Activated CD4-positive, alpha-beta T cell treated with anti-CD3 and anti-CD28 coated beads, Interleukin-10, Interleukin-2, amounts not matched to agents 100 ng/mL and 50 ng/mL, durations not matched to agents 16 hours and 8 hours (primary cell): ENCODE measurements around the gene MBNL3.
"Not testable (repeated sequence)": the region's sequence is repeated elsewhere in the genome, so short reads cannot be mapped to it uniquely, and the experiment has no call there.

Experiments
- DNase-seq: peaks from one replicate; pipeline ENCODE4 v3.0.0-alpha.2; 2020

The MBNL3 gene

DNA sequence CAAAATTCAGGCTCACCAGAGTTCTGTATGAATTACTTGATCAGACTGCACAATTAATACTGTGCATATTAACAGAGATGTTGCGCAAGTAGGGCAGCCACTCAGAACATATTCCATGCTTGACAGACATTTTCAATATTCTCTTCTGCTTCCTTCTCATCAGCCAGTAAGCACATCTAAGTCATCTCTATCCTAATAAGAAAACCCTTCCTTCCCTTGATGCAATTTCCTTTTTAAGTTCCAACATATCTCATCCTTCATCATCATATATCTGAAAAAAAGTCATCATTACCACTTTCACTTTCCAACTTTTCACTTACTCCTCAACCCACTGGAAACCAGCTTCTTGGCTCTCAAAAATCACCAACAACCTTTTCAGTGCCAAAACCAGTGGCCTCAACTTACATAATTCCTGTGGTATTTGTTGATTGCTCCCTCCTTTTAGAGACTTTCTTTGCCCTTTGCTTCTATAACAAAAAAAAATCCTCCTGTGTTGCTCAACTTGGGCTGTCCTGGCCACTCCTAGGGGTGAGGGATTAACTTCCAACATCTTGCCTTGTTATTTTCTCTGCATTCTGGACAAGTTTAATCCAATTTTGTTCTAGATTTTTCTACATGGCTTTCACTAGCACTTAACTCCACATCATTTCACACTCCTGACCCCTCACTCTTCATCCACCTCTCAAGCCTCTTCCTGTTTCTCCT, 14.1 kb downstream of the MBNL3 start:
- DNase-seq, result no peak

DNA sequence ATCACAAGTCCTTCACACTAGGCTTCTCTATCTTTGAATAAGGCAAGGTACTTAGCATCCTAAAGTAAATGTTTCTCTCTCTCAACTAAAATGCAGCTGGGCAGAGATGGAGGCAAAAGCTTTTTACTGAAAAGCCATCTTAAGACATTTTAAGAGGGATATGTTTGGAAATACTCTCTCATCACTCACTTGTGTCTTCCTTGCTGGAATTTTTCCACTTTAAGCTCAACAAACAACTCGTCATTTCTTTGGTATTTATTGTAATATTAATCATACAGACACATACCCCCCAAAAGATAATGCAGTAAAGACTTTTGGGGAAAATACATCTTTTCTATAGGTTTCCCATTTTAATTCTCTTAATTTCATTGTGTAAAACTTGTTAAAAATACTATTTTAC, 16.4 kb downstream of the MBNL3 start:
- DNase-seq, result no peak

DNA sequence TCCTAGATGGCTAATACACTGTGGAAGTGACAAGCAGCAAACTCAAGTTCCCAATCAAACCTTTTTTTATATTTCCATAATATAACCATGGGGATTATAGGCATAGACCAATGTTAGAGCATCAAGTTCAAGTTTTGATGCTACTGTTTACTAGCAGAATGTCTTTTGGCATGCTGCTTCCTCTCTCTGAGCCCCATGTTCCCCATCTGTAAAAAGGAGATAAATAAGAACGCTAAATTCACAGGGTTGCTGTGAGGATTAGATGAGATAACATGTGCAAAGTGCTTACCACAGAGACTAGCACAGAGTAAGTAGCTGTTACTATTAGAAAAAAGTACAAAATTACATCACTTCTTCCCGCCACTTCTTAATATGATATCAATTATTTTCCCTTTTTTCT, 18.0 kb downstream of the MBNL3 start:
- DNase-seq, result no peak

DNA sequence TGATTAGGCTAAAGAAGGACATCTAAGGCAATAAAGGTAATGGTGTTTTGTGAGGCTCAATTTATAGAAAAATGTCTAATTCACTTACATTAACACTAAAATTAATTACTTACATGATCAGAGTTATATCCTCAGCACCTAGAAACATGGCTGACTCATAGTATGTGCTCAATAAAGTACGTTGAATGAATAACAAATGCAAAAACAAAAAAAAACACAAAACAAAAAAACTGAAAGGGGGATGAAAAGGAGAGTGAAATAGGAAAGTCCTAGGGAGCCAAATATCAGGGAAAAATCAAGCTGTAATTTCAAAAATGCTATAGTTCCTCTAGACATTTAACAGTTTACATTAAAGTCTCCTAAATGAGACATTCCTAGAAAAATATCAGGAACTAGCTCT, 18.7 kb downstream of the MBNL3 start:
- no peak for DNase-seq

DNA sequence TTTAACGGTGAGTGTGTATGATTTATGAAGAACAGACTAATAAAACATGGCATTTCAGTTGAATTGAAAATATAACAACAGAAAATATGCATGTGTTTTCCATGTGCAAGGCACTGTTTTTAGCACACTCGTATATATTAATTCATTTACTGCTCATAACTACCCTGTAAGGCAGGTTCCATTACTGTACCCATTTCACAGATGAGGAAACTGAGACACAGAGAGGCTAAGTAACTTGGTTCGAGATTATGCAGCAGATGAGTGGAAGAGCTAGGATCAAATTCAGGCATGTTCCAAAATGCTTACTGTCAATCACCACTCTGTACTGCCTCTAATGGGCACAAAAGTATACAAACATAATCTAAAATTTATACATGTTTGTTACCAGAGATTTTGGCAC, 20.4 kb downstream of the MBNL3 start:
- no peak for DNase-seq

DNA sequence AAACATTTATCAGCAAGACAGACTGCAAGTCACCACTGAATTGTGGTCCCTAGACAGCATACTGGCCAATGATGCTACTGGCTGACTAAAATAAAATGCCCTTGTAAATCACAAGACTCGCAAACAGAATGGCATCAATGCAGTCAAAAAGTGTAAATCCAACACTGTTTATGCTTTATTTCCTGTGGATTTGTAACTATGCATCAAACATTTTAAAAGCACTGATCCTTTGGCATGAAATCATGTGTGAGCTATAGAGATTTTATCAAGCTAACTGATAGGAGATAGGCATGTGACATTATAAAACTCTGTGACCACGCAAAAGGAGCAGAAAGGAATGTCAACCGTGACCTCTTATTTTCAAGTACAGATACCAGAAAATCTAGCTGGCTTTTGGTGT, 20.8 kb downstream of the MBNL3 start:
- DNase-seq, result no peak

DNA sequence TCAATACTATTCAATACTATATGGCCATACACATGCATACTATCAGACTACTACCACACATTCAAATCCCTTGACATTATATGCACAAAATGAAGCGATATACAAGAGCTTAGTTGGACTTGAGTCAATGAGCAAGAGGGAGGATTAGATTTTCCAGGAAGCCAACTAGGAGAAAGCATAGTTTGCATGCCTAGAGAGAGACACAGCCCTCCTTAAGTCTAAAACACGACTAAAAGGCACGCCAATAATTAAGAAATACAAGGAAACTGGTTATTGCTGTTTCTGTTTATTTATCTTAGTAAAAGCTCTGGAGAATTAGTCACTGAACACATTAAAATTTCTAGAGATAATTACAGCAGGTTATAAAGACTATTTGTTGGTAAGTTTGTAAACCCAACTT, 21.8 kb downstream of the MBNL3 start:
- DNase-seq, result no peak

DNA sequence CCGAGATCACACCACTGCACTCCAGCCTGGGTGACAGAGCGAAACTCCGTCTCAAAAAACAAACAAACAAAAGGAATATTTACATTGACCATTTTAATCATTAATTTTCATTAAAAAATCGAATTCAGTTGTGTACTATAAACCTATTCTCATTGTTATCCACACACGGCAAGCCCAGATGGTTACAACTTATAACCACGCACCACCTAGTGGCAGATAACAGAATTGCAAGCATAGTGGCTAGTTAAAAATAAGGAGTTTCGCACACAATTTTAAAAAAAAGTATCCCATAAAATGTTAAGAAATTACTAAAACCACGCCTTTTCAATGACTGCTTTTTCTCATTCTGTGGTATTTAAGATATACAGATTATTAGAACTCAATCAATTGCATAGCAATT, 25.4 kb downstream of the MBNL3 start:
- peak; percentile 35 for DNase-seq

DNA sequence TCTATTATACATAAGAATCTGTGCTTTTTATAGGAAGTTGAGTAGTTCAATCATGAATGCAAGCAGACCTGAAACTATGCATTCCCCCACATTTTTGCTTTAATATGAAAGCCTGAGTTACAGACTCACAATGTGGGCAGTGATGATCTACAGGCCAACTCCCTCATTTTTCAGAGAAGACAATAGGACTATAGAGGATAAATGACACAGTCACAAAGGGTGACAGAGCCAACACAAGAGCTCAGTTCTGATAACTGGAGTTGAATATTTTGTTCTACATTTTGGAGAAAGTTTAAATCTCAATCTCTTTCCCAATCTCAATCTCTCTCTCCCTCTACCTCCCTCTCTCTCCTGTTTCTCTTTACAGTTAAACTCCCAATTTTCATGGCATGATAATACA, 27.0 kb downstream of the MBNL3 start:
- DNase-seq, result no peak

DNA sequence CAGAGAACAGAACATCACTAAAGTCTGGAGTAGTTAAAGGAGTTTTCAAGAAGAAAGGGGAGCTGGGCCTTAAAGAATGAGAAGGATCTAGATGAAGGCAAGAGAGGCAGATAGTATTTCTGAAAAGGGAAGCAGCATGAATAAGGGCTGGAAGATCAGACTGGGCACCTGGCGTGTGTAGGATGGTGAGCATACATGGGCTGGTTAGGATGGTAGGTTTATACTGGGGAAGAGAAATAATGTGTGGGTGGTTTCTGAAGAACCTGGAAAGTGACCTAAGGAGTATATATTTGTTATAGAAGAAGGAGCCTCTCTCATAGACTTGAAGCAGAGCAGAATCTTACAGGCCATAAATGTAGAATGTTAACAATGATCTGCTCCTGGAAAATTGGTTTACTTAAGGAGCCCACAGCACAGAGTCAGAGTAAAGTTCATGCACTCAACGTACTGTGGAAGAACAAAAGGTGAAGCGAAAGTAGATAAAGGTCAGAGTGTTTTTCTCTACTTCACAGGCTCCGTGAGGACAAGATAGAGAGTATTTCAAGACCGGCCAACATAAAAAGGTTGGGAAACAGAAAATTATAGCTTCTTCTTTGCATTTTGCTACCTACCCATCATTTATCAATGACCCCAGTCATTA, 35.8 kb downstream of the MBNL3 start:
- no peak for DNase-seq

DNA sequence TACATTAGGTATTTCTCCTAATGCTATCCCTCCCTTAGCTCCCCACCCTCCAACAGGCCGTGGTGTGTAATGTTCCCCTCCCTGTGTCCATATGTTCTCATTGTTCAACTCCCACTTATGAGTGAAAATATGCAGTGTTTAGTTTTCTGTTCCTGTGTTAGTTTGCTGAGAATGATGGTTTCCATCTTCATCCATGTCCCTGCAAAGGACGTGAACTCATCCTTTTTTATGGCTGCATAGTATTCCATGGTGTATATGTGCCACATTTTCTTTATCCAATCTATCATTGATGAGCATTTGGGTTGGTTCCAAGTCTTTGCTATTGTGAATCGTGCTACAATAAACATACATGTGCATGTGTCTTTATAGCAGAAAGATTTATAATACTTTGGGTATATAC, 42.9 kb downstream of the MBNL3 start:
- DNase-seq, result not testable (repeated sequence)

DNA sequence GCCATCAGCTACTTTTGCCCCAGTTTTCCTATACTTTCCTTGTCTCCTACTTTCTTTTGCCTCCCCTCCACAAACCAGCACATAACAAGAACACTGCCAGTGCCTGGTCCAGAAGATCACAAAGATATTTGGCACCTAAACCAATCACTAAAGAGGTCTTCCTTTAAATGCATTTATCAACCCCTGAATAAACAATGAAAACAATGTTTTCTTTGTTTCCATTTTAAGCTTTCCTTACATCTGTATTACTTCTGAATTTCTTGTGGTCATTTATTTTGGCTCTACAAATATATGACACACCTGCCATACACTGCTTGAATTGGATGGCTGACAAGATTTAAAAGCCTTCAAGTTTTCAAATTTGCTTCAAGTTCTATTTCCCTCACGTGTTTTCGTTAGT, 43.9 kb downstream of the MBNL3 start:
- no peak for DNase-seq

DNA sequence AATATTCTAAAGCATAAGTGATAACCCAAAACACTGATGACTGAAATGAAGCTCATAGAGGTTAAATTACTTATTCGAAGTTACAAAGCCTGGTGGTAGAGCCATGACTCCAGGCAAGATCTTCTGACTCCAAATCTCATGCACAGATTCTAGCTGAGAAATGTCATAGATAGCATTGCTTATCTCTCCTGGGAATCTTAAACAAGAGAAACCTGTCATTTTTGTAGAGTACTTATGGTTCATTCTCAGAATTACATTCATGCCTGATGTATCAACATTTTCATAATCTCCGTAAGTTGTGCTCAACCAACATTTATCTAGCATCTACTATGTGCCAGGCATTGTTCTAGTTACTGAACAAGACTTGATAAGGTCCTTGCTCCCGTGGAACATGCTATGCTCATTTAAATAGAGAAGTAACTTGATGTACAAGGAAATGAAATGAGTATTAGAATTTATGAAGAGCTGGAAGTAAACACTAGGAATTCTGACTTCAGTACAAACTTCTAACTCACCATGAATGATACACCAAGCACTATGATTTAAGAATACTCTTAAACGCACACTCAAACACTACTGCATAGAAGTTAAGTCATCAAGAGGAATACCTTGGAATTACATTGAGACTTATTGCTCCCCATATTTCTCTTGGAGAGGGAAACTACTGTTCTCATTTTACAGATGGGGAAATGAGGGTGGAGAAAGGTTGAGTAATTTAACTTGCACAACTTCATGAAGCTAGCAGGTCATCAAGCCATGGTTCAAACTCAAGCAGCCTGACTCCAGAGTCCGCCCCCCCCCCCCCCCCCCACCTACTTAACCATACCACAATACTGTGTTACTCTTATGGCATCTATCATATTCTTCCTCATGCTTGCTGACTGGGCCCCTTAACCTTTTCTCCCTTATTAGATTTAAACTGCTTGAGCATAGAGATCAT, 45.4 kb downstream of the MBNL3 start:
- DNase-seq, result peak; percentile 0

DNA sequence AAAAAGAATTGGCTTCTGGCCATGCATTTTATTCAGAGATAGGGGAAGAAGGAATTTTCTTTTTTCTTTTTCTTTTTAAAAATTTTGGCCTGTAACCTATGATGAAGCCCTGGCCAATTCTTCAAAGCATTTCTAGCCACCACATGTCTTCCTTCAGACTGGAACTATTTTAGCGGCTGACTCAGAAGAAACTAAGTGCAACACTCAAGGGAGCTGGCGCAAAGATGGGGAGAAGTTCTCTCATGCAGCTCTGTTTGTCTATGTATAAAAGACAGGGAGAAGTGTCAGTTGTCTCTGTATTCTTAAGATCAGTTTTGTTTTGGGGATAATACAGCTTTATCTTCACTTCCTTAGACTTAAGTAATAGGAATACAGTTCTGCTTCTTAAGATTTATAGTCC, 46.1 kb downstream of the MBNL3 start:
- DNase-seq, result no peak

DNA sequence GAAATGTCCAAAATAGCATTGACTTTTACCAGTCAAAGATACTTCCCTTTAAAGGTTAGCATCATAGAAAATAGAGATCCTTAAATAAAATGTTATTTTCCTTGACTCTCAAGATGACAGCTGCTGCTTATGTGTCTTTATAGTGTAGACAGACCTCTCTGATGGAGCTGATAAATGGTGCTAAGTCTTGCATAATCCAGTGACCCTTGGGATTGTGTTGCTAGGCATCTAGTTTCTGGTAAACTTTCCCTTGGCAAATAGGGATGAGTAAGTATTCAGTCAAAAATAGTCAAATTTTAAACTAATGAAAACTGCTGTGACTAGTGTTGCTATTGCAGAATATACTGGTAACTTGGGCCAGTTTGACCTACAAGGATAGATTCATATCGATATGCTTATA, 53.6 kb downstream of the MBNL3 start:
- DNase-seq, result no peak

DNA sequence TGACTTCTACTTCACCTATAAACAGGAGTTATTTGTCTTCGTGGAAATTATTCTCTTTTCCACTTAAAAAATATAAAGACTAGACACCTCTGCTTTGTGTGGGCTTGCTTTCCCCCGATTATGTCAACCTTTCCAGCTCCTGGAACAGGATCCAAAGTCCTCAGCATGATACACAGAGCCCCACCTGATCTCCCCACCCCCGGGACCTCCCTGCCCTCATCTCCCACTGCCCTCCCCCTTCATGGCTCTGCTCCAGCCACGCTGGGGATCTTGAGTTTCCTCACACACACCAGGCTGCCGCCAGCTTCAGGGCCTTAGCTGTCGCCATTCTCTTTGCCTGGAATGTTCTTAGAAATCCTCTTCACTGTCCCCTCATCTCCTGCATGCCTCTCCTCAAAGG, 55.3 kb downstream of the MBNL3 start:
- DNase-seq, result no peak

DNA sequence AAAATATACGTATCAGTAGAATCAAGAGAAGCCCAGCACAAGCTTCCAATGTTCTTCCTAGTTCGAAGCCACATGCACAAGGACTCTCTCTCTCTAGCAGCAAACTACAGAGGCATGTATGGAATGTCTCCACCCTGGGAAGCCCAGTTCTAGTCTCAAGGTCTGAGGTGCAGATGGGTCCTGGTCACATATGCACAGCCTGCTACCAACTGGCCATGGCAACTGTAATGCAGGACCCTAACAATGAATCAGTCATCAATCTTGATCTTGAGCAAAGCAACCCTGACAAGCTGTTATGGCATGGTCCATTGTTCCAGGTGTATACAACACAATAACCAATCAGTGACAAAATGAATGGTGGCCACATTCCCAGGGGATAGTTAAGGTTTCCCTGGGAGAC, 55.8 kb downstream of the MBNL3 start:
- no peak for DNase-seq

DNA sequence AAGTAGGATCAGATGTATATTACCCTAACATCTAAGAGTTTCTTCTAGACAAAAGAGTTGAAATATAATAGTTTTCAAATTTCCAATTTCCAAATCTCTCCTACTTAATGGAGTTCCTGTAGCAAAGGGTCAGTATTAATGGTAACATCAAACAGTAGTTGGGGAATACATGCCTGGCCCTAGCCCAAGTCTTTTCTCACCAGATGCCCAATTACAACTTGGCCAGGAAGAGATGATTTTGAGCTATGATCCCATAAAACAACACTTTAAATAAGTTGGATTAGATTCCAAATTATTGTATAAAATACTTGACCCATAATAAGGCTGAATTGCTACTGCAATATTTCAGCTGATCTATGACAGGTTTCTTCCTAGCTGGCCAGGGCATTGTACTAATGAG, 59.9 kb downstream of the MBNL3 start:
- no peak for DNase-seq

DNA sequence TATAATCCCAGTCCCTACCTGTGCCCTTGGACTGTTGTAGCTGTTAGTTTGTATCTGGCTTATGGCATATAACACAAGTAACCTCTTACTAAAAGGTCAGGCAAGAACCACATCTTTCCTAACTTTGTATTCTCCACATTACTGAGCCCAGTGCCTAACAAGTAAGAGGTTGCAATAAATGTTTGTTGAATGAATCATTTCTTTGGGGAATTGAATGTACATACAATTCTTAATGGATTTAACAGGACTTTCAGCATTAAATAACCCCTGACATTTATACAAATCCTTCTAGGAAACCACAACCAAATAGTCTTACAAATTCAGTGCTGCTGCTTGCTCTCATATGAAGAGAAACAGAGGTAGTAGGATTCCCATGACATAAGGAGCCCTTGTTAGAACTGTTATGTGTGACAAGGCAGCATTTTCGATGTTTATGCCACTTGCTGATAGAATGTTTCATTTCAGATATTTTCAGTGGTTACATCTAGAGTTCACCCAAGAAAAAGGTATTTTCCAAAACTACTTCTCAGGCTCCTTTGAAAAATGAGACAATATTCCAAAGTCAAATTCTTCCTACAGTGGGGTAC, 62.0 kb downstream of the MBNL3 start:
- DNase-seq, result no peak

DNA sequence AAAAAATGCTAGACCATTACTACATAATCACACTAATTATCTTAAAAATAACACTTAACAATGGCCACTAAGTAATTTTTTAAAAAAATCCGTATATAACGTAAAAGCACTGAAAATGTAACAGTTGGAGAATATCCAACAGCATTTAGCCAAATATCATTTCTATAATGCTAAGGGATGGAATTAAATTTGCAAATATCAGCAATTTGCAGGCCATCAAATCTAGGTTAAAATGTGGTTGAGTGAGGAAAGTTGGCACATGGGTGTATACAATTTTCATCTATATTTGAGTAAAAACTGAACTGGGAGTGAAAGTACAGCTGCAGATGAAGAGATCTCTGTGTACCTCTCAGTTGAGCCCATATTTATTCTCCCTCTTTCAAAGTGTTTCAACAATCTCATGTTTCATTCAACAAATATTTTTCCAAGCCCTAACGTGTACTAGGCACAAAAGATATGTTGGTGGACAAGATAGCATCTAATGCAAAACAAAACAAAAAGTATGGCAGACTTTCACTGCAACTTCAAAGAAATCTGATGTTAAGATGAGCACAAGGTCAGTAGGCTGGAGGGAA, 63.0 kb downstream of the MBNL3 start:
- DNase-seq, result no peak

DNA sequence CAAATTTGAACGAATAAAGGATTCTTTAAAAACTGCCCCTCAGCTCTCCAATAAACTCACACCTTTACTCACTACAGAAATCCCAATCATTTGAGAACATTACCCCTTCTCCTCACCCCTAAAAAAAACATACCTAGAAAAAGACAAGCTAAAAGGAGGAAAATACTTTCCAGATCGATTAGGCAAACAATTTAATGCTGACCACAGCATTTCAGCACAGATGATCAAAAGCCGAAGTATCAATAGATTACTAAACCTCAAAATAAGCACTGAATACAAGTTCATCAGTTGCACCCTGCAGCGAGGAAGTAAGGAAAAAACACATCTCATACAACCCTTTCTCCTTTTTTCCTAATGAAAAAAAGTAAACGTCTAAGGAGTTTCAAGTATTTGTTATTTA, 65.5 kb downstream of the MBNL3 start:
- no peak for DNase-seq

DNA sequence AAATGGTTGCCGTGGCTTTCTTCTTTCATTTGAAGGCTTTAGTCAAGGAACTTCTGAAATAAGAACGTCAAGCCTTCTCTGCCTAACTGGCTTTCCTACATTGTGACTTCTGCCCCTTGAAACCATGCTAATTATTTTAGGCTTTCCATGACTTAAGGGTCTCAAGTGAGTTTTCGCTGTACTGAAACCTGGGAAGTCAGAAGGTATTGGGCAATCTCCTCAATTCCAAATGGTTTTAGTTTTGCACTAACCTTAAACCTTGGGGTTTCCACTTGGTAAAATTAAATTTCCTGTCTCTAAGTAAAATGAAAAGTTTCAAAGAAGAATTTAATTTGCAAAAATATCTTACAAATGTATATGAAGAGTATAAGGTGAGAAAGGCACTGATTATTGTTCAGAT, 73.8 kb downstream of the MBNL3 start:
- no peak for DNase-seq

DNA sequence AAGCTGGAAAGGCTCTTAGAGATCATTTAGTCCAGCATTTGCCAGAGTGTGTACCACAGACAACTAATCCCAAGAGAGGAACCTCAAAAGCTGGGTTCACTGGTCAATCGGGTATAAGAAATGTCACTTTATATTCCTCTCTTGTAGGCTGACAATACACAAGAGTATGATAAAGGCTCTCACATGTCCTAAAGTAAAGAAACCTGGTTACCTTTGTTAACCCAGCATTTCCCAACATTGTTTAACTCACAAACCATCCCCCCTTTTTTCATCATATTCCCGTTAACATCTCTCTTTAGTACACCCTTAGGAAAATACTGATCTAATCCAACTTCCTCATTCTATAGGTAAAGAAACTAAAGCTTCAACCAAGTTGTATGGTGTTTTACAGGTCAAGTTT, 74.4 kb downstream of the MBNL3 start:
- DNase-seq, result no peak
